ENCODE results near the gene B3GNT7. TPM values are rescaled to one million over a fixed set of nuclear protein-coding genes. Genes with fewer than 3 reads are reported as not detected.

The B3GNT7 gene
- total and polyA plus RNA-seq, 2 of the 4 experiments (the other 2 are of a cell fraction), result under 0.01 to 0.03 TPM

- Histone ChIP-seq H2AK9ac (replicated peaks; ENCODE audit: low read depth, low read length, poor library complexity) (no peak overlapping the region), H3K4me2 (ENCODE audit: low read depth, low read length) (no peak overlapping the region), H2AFZ (replicated peaks; ENCODE audit: low read length, poor library complexity) (no peak overlapping the region), H4K20me1 (ENCODE audit: insufficient read depth, low read length) (no peaks in the 10 kb centered on the region), H3K23ac (ENCODE audit: low read depth, low read length) (peak overlapping the region; percentile 60; the same call in 1 of the 2 replicates), H3K9me1 (ENCODE audit: insufficient read depth, low read length) (no peaks in the 10 kb centered on the region), H4K8ac (ENCODE audit: low read depth in 2 of 2, low read length in 2 of 2) (no peak overlapping the region; a peak in 1 of 4 replicates), H3K18ac (ENCODE audit: low read depth, low read length) (no peak overlapping the region), H2BK5ac (ENCODE audit: low read depth, low read length, poor library complexity, severe bottlenecking) (no peak overlapping the region), H3K14ac (replicated peaks; ENCODE audit: low read depth, low read length) (peak overlapping the region; percentile 87; the same call in 1 of the 2 replicates), H2BK20ac (ENCODE audit: low read depth, low read length) (0 out of 2 replicates have a peak overlapping the region, but pooled peaks have one; percentile 83), H3K56ac (ENCODE audit: extremely low read depth, insufficient read depth, low read length) (no peak overlapping the region; the same call in 1 of the 2 replicates), H2BK15ac (ENCODE audit: low read depth, low read length) (peak overlapping the region; percentile 84; the same call in 1 of the 3 replicates), H2BK120ac (ENCODE audit: low read depth, low read length) (peak overlapping the region; percentile 33), H4K91ac (ENCODE audit: insufficient read depth, low read depth, low read length) (no peak overlapping the region), H3K36me3 (ENCODE audit: control insufficient read depth, insufficient read depth, low read length) (no peaks in the 10 kb centered on the region), H3K4me1 (ENCODE audit: control insufficient read depth, insufficient read depth, low read length) (peaks cover 3% of the 10 kb centered on the region; the same call in 1 of the 2 replicates), H3K4me3 (ENCODE audit: insufficient read depth, low read depth, low read length) (no peak overlapping the region), H3K27ac (ENCODE audit: insufficient read depth, low read length) (no peak overlapping the region), H3K9ac (ENCODE audit: low read depth, low read length) (no peak overlapping the region), H3K9me3 (ENCODE audit: control insufficient read depth, insufficient read depth, low read length) (no peaks in the 10 kb centered on the region), H4K5ac (ENCODE audit: low read depth, low read length) (no peak overlapping the region), H2AK5ac (ENCODE audit: low read depth, low read length) (peak overlapping the region; percentile 5; the same call in 1 of the 2 replicates), H3K4ac (ENCODE audit: low read depth, low read length) (peak overlapping the region; percentile 66; the same call in 1 of the 2 replicates), H3K27me3 (ENCODE audit: control insufficient read depth, insufficient read depth, low read length) (no peaks in the 10 kb centered on the region), H3K79me1 (ENCODE audit: low read depth in 1 of 2, low read length in 2 of 2) (no peaks in the 10 kb centered on the region)
- no CpG with 5 or more reads among the region's 3 CpGs for WGBS, 2 experiments (ENCODE audit: extremely low coverage in 2 of 2, insufficient read length in 1 of 2)
- DNase-seq, result no peak
- TF ChIP-seq MXI1 (IDR thresholded peaks at IDR 0.05; ENCODE audit: borderline replicate concordance, low read depth, low read length) (no peak), MAFK (IDR thresholded peaks at IDR 0.05; ENCODE audit: low read depth, low read length) (no peak), BHLHE40 (IDR thresholded peaks at IDR 0.05; ENCODE audit: low read depth, low read length) (no peak), RAD21 (IDR thresholded peaks at IDR 0.05; ENCODE audit: low read length) (no peak), NFE2L2 (IDR thresholded peaks at IDR 0.05; ENCODE audit: low read depth, low read length) (no peak), SMC3 (IDR thresholded peaks at IDR 0.05; ENCODE audit: low read depth, low read length) (no peak), MAZ (IDR thresholded peaks at IDR 0.05; ENCODE audit: borderline replicate concordance, low read depth, low read length) (no peak), CEBPB (IDR thresholded peaks at IDR 0.05; ENCODE audit: low read depth, low read length) (no peak), POLR2A (IDR thresholded peaks at IDR 0.05; ENCODE audit: low read depth, low read length) (no peak), ELK1 (IDR thresholded peaks at IDR 0.05; ENCODE audit: borderline replicate concordance, low read depth, low read length) (no peak), RCOR1 (IDR thresholded peaks at IDR 0.05; ENCODE audit: insufficient replicate concordance, low read length) (no peak), CHD1 (IDR thresholded peaks at IDR 0.05; ENCODE audit: low read depth, low read length) (no peak)
- TF ChIP-seq, protein P1, sequence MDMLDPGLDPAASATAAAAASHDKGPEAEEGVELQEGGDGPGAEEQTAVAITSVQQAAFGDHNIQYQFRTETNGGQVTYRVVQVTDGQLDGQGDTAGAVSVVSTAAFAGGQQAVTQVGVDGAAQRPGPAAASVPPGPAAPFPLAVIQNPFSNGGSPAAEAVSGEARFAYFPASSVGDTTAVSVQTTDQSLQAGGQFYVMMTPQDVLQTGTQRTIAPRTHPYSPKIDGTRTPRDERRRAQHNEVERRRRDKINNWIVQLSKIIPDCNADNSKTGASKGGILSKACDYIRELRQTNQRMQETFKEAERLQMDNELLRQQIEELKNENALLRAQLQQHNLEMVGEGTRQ (IDR thresholded peaks at IDR 0.05; ENCODE audit: low read depth, low read length), result no peak
- dilution Hi-C loops (cut with HindIII; ENCODE audit: low sequenced_read_pairs, unreplicated experiment), result no loop called here
- in situ Hi-C loops (cut with MboI; ENCODE audit: low sequenced_read_pairs), result loop anchor here (5.0 to 10.0 kb wide), 3 partner anchors 114 to 306 kb away; no protein-coding TSS in a partner anchor
- ChIA-PET CTCF (interaction anchor here (1.3 to 1.9 kb wide), 4 partner anchors 9 to 123 kb away, joined by 3 to 7 read pairs (median 4); no protein-coding TSS in a partner anchor), POLR2A (ENCODE audit: unreplicated experiment) (no interaction called here)
- intact Hi-C loops (cut with micrococcal nuclease), result no loop called here
- no peak for ATAC-seq (ENCODE audit: low read depth)
- BruUV-seq (replicated peaks), result no TSS peak
These were observed 15.7 kb downstream of the B3GNT7 start for GRCh38 chr2:231411237-231411636.

All from IMR-90 (cell line).